C4-2B (cell line): ENCODE measurements around the gene ADGRF4.
A peak's percentile ranks its signal among the peaks of the same experiment; 100 is the strongest.

Source experiments
- H3K27ac ChIP-seq: fragments of 450-650 bp; 2 replicates; pipeline ENCODE4 v1.5.1; 2017
- CTCF ChIP-seq: fragments of 450-650 bp; conservative IDR thresholded peaks from 2 replicates; pipeline ENCODE4 v1.5.1; 2017; ENCODE audit warnings: mild to moderate bottlenecking
- ZFX ChIP-seq: fragments of 450-650 bp; IDR thresholded peaks from 2 replicates; pipeline ENCODE4 v1.6.1; 2017

ADGRF4 gene

GRCh38 chr6:47724300-47724699, 25.9 kb downstream of the ADGRF4 start:
- H3K27ac ChIP-seq: no peak overlapping the region
- no peak for TF ChIP-seq ZFX
- TF ChIP-seq CTCF: no peak

DNA sequence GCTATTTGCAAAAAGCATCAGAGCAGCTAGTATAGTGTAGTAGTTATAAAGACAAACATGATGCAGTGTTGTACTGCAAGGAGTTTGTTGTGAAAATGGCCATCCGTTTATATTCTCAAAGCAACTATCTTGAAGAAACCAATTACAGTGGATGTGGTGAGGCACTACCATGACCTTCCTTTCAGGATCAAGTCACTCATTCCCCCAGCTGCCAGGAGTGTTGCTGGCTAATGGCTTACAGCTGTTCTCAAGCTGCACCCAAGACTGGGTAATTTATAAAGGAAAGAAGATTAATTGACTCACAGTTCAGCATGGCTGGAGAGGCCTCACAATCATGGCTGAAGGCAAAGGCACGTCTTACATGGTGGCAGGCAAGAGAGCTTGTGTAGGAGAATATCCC, 29.0 kb downstream of the ADGRF4 start:
- TF ChIP-seq CTCF (no peak), ZFX (no peak)
- H3K27ac ChIP-seq: no peak overlapping the region

GRCh38 chr6:47729019-47729418, 30.6 kb downstream of the ADGRF4 start:
- H3K27ac ChIP-seq: no peak overlapping the region
- TF ChIP-seq CTCF (no peak), ZFX (no peak)

DNA sequence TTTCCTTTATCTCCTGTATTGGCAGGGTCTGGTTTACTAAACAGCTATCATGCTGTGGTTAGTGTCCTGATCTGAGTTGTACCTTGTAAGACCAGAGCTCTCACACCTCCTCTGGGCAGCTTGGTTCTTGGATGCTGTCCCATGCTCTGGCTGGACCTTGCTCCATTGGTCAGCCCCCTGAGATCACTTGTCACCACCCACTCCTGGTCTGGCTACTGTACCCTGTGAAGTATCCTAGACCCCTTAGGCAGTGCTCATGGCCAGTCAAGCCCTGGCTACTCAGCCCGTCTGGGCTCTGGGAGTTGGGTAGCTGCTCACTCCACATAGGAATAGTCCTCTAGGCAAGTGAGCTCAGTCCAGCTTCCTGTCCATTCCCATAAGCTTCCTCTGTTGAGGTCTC, 31.1 kb downstream of the ADGRF4 start:
- no peak overlapping the region for H3K27ac ChIP-seq
- no peak for TF ChIP-seq ZFX
- TF ChIP-seq CTCF: no peak

DNA sequence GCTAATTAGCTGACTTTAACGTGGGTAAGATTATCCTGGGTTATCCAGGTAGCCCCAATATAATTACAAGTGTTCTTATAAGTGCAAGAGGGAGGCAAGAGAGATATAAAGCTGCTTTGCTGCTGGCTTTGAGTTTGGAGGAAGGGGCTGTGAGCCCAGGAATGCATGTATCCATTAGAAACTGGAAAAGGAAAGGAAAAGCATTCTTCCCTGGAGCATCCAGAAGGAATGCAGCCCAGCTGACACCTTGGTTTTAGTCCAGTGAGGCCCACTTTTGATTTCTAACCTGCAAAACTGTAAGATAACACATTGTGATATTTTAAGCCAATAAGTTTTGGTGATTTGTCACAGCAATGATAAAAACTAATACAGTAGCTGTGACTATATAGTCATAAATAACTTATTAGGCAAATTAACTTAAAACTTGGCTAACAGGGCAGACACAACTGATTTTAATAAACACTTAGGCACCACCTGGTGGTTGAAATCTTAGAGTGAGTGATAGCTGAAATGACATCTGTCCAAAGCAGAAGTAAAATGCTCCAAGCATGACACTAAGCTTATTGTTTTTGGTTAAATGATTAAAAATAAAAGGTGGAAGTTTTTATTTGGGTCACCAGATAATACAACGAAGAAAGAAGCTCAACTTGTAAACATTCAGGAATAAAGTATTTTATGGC, 35.6 kb downstream of the ADGRF4 start:
- TF ChIP-seq CTCF: peak; percentile 61
- no peak for TF ChIP-seq ZFX
- H3K27ac ChIP-seq: no peak overlapping the region

- no peak overlapping the region for H3K27ac ChIP-seq
Observed at GRCh38 chr6:47734831-47735481, 36.6 kb downstream of the ADGRF4 start.

More at GRCh38 chr6:47734831-47735481, 36.6 kb downstream of the ADGRF4 start:
- TF ChIP-seq CTCF: no peak
- TF ChIP-seq ZFX: no peak
